MCF 10A (cell line): Measurements from ENCODE around the gene DCPS. TPM values are rescaled to one million over a fixed set of nuclear protein-coding genes. Genes with fewer than 3 reads are reported as not detected.

Experiments
- BruUV-seq: library from RNA; stranded (reverse); fragments of 400-500 nt; replicated peaks from 2 replicates; lab custom pipeline; 2021; lab: Mats Ljungman, UMichigan
- CTCF ChIA-PET: fragments of 300-600 bp; sonication (Branson Sonifier 250); formaldehyde crosslinking; extraction: SDS; loops from one replicate; lab custom pipeline; 2021; ENCODE audit warnings: antibody characterized with exemption, inconsistent platforms; lab: Yijun Ruan, JAX
- POLR2A ChIA-PET: fragments of 300-600, 350-650 bp; sonication (Branson Sonifier 250); formaldehyde crosslinking; extraction: SDS; loops from one replicate; lab custom pipeline; 2020; ENCODE audit warnings: antibody characterized with exemption, inconsistent platforms; lab: Yijun Ruan, JAX
- DNase-seq: peaks from one replicate; pipeline ENCODE4 v3.0.0-alpha.2; 2018; ENCODE audit not compliant: unreplicated experiment
- H3K27ac Mint-ChIP-seq: one replicate; pipeline ENCODE4 v1.8.0; 2022; ENCODE audit warnings: mild to moderate bottlenecking, low read depth, mixed read lengths; ENCODE audit not compliant: unreplicated experiment
- H3K27me3 Mint-ChIP-seq: one replicate; pipeline ENCODE4 v1.8.0; 2022; ENCODE audit warnings: mixed read lengths; ENCODE audit not compliant: insufficient read depth, unreplicated experiment
- H3K36me3 Mint-ChIP-seq: one replicate; pipeline ENCODE4 v1.8.0; 2022; ENCODE audit warnings: mild to moderate bottlenecking, moderate library complexity, mixed read lengths; ENCODE audit not compliant: insufficient read depth, unreplicated experiment
- H3K4me1 Mint-ChIP-seq: one replicate; pipeline ENCODE4 v1.8.0; 2022; ENCODE audit warnings: mixed read lengths; ENCODE audit not compliant: insufficient read depth, unreplicated experiment
- H3K4me3 Mint-ChIP-seq: one replicate; pipeline ENCODE4 v1.8.0; 2022; ENCODE audit warnings: mild to moderate bottlenecking, moderate library complexity, mixed read lengths; ENCODE audit not compliant: unreplicated experiment
- H3K9me3 Mint-ChIP-seq: one replicate; pipeline ENCODE4 v1.8.0; 2022; ENCODE audit warnings: mixed read lengths; ENCODE audit not compliant: unreplicated experiment
- CTCF ChIP-seq: fragments of 200-600 bp; IDR thresholded peaks from one replicate; pipeline ENCODE4 v1.8.0; 2022; ENCODE audit warnings: antibody characterized with exemption, mild to moderate bottlenecking; ENCODE audit not compliant: unreplicated experiment
- intact Hi-C: fragments of 100-400 bp; cut with micrococcal nuclease; formaldehyde crosslinking; loops from 2 replicates; pipeline ENCODE4 v1.14.1; 2022
- total RNA-seq: library from RNA; stranded (reverse); gene quantifications from 2 replicates; pipeline ENCODE4 v1.2.3, GENCODE V29; 2022

Gene DCPS
- total RNA-seq, 1 experiment from 2014 or later = 33.7 TPM

DNA sequence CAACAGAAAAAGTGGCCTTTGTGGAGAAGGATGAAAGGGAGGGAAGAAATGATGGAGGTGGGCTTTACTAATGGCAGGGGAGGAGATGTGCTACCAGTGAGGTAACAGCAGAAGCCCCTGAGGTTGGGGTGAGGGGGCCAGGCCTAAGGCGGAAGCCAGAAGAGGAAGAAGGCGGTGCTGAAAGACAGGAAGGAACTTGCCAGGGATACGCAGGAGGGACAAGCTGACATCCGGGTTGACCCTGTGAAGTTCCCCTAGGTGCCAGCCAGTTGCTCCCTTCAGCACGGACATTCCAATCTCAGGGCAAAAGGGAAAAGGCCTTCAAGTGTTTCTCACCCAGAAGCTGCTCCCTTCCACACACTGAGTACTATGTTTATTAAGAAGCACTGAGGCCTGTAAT is 23.3 kb upstream of the DCPS start:
- POLR2A ChIA-PET = interaction anchor here (0.7 to 4.8 kb wide), 3 partner anchors 12 to 120 kb away, joined by 3 to 41 read pairs (median 6); partner anchors contain the start of genes FOXRED1 and SRPRA
- no peaks in the 10 kb centered on the region for H3K27me3 Mint-ChIP-seq
- no peaks in the 10 kb centered on the region for H3K9me3 Mint-ChIP-seq
- BruUV-seq = no TSS peak
- DNase-seq = no peak
- H3K36me3 Mint-ChIP-seq = peaks cover 7% of the 10 kb centered on the region
- CTCF ChIA-PET = no interaction called here
- no peak overlapping the region for H3K27ac Mint-ChIP-seq
- H3K4me3 Mint-ChIP-seq = no peak overlapping the region
- peaks cover 21% of the 10 kb centered on the region for H3K4me1 Mint-ChIP-seq
- intact Hi-C loops = no loop called here
- no peak for TF ChIP-seq CTCF

GRCh38 chr11:126281245-126281644 is 22.6 kb upstream of the DCPS start:
- peaks cover 21% of the 10 kb centered on the region for H3K4me1 Mint-ChIP-seq
- no peak for DNase-seq
- ChIA-PET POLR2A (interaction anchor here (1.2 to 4.8 kb wide), 3 partner anchors 9 to 69 kb away, joined by 3 to 41 read pairs (median 4); partner anchors contain the start of genes FAM118B, FOXRED1 and SRPRA), CTCF (interaction anchor here (1.3 kb wide), 1 partner anchor 29 kb away, joined by 4 read pairs; no protein-coding TSS in a partner anchor)
- peaks cover 7% of the 10 kb centered on the region for H3K36me3 Mint-ChIP-seq
- H3K27me3 Mint-ChIP-seq = no peaks in the 10 kb centered on the region
- BruUV-seq = no TSS peak
- peak overlapping the region; percentile 83 for H3K4me3 Mint-ChIP-seq
- intact Hi-C loops = no loop called here
- no peaks in the 10 kb centered on the region for H3K9me3 Mint-ChIP-seq
- TF ChIP-seq CTCF = no peak
- H3K27ac Mint-ChIP-seq = peak overlapping the region; percentile 80

DNA sequence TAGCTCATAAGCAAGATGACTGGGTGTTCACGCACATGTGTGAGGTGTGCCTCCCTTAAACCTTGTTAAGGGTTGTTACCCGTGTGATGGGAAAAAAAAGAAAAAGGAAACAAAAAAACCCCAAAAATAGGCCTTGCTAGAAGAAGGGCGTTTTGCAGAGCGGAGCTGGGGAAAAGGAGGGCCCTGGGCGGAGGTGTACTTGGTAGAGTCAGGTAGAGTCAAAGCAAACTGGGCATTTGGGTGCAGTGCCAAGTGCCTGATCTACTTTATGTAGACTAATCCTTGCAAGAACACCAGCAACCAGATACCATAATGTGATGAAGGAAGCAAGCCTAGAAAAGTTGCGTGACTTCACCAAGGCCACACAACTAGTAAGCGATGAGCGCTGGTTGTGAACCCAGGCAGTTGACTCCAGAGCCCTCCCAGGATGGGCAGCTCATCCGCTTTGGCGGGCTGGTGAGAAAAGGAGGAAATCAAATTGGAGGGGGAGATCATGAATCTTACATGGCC is 22.1 kb upstream of the DCPS start:
- peak overlapping the region; percentile 83 for H3K4me3 Mint-ChIP-seq
- BruUV-seq = no TSS peak
- H3K9me3 Mint-ChIP-seq = no peaks in the 10 kb centered on the region
- CTCF ChIA-PET = interaction anchor here (0.9 to 1.3 kb wide), 3 partner anchors 9 to 34 kb away, joined by 3 to 6 read pairs (median 4); no protein-coding TSS in a partner anchor
- no peak for DNase-seq
- intact Hi-C loops = no loop called here
- H3K36me3 Mint-ChIP-seq = peaks cover 7% of the 10 kb centered on the region
- peak overlapping the region; percentile 80 for H3K27ac Mint-ChIP-seq
- peaks cover 21% of the 10 kb centered on the region for H3K4me1 Mint-ChIP-seq
- TF ChIP-seq CTCF = no peak
- no peaks in the 10 kb centered on the region for H3K27me3 Mint-ChIP-seq
- POLR2A ChIA-PET = interaction anchor here (0.9 to 4.8 kb wide), 4 partner anchors 10 to 394 kb away, joined by 3 to 41 read pairs (median 4); partner anchors contain the start of genes FAM118B, FOXRED1, HYLS1 and SRPRA

GRCh38 chr11:126282361-126282735 is 21.5 kb upstream of the DCPS start:
- peak; percentile 17 for DNase-seq
- ChIA-PET POLR2A (interaction anchor here (0.6 to 4.8 kb wide), 7 partner anchors 10 to 395 kb away, joined by 3 to 41 read pairs (median 4); partner anchors contain the start of genes FAM118B, FOXRED1, HYLS1 and SRPRA), CTCF (interaction anchor here (0.6 to 1.3 kb wide), 5 partner anchors 10 to 727 kb away, joined by 3 to 6 read pairs (median 4); no protein-coding TSS in a partner anchor)
- Mint-ChIP-seq H3K9me3 (no peaks in the 10 kb centered on the region), H3K4me1 (peaks cover 21% of the 10 kb centered on the region), H3K36me3 (peaks cover 7% of the 10 kb centered on the region), H3K27me3 (no peaks in the 10 kb centered on the region), H3K27ac (peak overlapping the region; percentile 80), H3K4me3 (peak overlapping the region; percentile 83)
- no peak for TF ChIP-seq CTCF
- TSS peak; percentile 31 for BruUV-seq
- intact Hi-C loops = no loop called here
